SU-DHL-6 (cell line): ENCODE data around the gene SIKE1.
"Not testable (repeated sequence)": the region's sequence is repeated elsewhere in the genome, so short reads cannot be mapped to it uniquely, and the experiment has no call there.

Experiments
- H2AFZ ChIP-seq: fragments of 200-600 bp; sonication (generic); 2 replicates; pipeline ENCODE4 v1.6.1; 2014; ENCODE audit warnings: low read depth, mild to moderate bottlenecking, moderate library complexity, mixed read lengths, antibody characterized with exemption, low read length; ENCODE audit not compliant: severe bottlenecking
- H3F3A ChIP-seq: fragments of 200-600 bp; shearing (Covaris generic); 2 replicates; pipeline ENCODE4 v1.6.0; 2016; ENCODE audit warnings: antibody characterized with exemption, mild to moderate bottlenecking; ENCODE audit not compliant: insufficient read depth
- H3K27ac ChIP-seq: fragments of 200-600 bp; sonication (generic); 2 replicates; pipeline ENCODE4 v1.5.1; 2016; ENCODE audit warnings: low read depth, mild to moderate bottlenecking, low read length, moderate library complexity, mixed read lengths
- H3K27me3 ChIP-seq: fragments of 200-600 bp; sonication (generic), shearing (Covaris generic); 2 replicates; pipeline ENCODE4 v1.6.0; 2014; ENCODE audit warnings: mild to moderate bottlenecking, low read length
- H3K36me3 ChIP-seq: fragments of 200-600 bp; sonication (generic); 2 replicates; pipeline ENCODE4 v1.6.1; 2014; ENCODE audit warnings: mild to moderate bottlenecking, low read length, mixed read lengths
- H3K4me2 ChIP-seq: fragments of 300-600, 200-600 bp; shearing (Covaris generic), sonication (generic); 2 replicates; pipeline ENCODE4 v1.6.0; 2014; ENCODE audit warnings: low read length, low read depth, mild to moderate bottlenecking; ENCODE audit not compliant: poor library complexity, severe bottlenecking
- H3K4me3 ChIP-seq: fragments of 200-600 bp; sonication (generic); 2 replicates; pipeline ENCODE4 v1.5.1; 2014; ENCODE audit warnings: antibody characterized with exemption, low read length, mild to moderate bottlenecking, mixed read lengths; ENCODE audit not compliant: insufficient read depth, poor library complexity, severe bottlenecking
- H3K79me2 ChIP-seq: fragments of 200-600 bp; sonication (generic); 2 replicates; pipeline ENCODE4 v1.6.1; 2014; ENCODE audit warnings: mild to moderate bottlenecking, low read length, moderate library complexity; ENCODE audit not compliant: insufficient read depth
- H3K9ac ChIP-seq: fragments of 200-600 bp; sonication (generic); 2 replicates; pipeline ENCODE4 v1.7.0; 2014; ENCODE audit warnings: mild to moderate bottlenecking, low read length
- H3K9me2 ChIP-seq: fragments of 200-600 bp; sonication (generic); replicated peaks from 2 replicates; pipeline ENCODE4 v1.6.1; 2014; ENCODE audit warnings: low read length; ENCODE audit not compliant: insufficient read depth
- H3K9me3 ChIP-seq: fragments of 200-600 bp; sonication (generic); 2 replicates; pipeline ENCODE4 v1.6.1; 2014; ENCODE audit warnings: low read length, mixed read lengths; ENCODE audit not compliant: insufficient read depth
- H4K20me1 ChIP-seq: fragments of 200-600 bp; sonication (generic); 2 replicates; pipeline ENCODE4 v1.6.1; 2014; ENCODE audit warnings: low read depth, mild to moderate bottlenecking, antibody characterized with exemption, low read length, moderate library complexity, mixed read lengths
- CTCF ChIP-seq: fragments of 200-600 bp; sonication (generic); IDR thresholded peaks from one replicate; pipeline ENCODE4 v1.5.1; 2017; ENCODE audit warnings: antibody characterized with exemption, mild to moderate bottlenecking, low read length, moderate library complexity; ENCODE audit not compliant: insufficient read depth, poor library complexity, severe bottlenecking
- EZH2phosphoT487 ChIP-seq: fragments of 200-600 bp; sonication (generic), shearing (Covaris generic); conservative IDR thresholded peaks from 2 replicates; pipeline ENCODE4 v1.6.1; 2018; ENCODE audit warnings: mild to moderate bottlenecking, antibody characterized with exemption, low read length, moderate library complexity, mixed read lengths

The SIKE1 gene

GRCh38 chr1:114756949-114757454 is 23.5 kb downstream of the SIKE1 start:
- Histone ChIP-seq H3K4me2 (peak overlapping the region; percentile 88), H3K36me3 (0 out of 2 replicates have a peak, but pooled peaks cover 2% of the 10 kb centered on the region), H3K27ac (peak overlapping the region; percentile 92), H3K79me2 (peaks cover 57% of the 10 kb centered on the region), H3F3A (peaks cover 14% of the 10 kb centered on the region), H3K4me3 (peak overlapping the region; percentile 96), H4K20me1 (peaks cover 44% of the 10 kb centered on the region), H3K9me2 (no peaks in the 10 kb centered on the region), H3K9me3 (no peaks in the 10 kb centered on the region), H3K27me3 (no peaks in the 10 kb centered on the region), H2AFZ (no peak overlapping the region), H3K9ac (peak overlapping the region; percentile 98)
- no peak for TF ChIP-seq CTCF
- TF ChIP-seq EZH2phosphoT487 = no peak

DNA sequence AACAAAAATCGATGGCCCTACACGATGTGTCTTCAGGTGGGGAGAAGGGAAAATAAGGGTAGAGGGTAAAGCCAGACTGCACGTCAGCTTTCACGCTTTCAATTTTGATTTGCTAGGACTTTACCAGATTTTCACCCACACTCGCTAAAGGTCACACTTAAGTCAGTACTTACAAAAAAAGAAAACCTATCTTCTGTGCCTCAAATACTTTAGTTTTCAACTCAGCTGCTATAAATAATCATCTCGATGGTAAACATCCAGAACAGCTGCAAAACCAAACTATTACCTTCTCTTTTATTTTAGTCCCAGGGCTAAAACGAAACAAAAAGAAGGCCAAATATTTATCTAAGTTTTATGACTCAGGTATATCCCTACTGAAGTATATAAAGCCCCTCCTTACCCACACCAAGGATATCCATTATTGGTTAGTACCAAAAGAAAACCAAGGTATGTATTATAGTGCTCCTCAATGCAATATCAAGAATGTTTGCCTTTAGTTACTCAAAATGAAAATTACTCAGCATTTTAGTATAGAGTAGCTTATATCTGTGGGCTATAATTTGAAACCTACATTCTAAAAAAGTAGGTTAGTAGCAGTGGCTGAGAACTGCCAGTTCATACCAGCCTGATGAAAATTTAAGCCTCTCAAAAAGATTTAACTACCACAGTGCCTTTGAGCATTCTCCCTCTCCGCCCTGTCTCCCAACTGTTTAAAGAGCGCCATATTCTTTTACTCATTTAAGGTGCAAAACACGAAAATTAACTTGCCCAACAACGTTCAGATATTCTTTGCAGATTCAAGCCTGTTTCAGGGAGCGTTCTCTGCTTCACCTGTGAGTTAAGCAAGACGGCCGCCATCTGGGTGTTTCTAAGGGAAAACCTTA is 24.2 kb downstream of the SIKE1 start:
- Histone ChIP-seq H3K4me3 (peak overlapping the region; percentile 96), H3K27ac (peak overlapping the region; percentile 92), H3F3A (peaks cover 14% of the 10 kb centered on the region), H3K36me3 (0 out of 2 replicates have a peak, but pooled peaks cover 2% of the 10 kb centered on the region), H3K9ac (peak overlapping the region; percentile 98), H4K20me1 (peaks cover 51% of the 10 kb centered on the region), H3K9me3 (no peaks in the 10 kb centered on the region), H2AFZ (no peak overlapping the region), H3K79me2 (peaks cover 65% of the 10 kb centered on the region), H3K4me2 (peak overlapping the region; percentile 88), H3K9me2 (no peaks in the 10 kb centered on the region), H3K27me3 (no peaks in the 10 kb centered on the region)
- TF ChIP-seq CTCF (no peak), EZH2phosphoT487 (no peak)

- H3F3A ChIP-seq = peaks cover 14% of the 10 kb centered on the region
- H3K9me3 ChIP-seq = no peaks in the 10 kb centered on the region
- H3K4me2 ChIP-seq = peak overlapping the region; percentile 88
- peak overlapping the region; percentile 98 for H3K9ac ChIP-seq
- H3K9me2 ChIP-seq = no peaks in the 10 kb centered on the region
- H3K27ac ChIP-seq = peak overlapping the region; percentile 92
- H2AFZ ChIP-seq = no peak overlapping the region
- peaks cover 6% of the 10 kb centered on the region; the same call in 1 of the 2 replicates for H3K36me3 ChIP-seq
- H3K4me3 ChIP-seq = peak overlapping the region; percentile 96
- peaks cover 75% of the 10 kb centered on the region for H3K79me2 ChIP-seq
- peaks cover 60% of the 10 kb centered on the region for H4K20me1 ChIP-seq
- TF ChIP-seq EZH2phosphoT487 (no peak), CTCF (no peak)
- no peaks in the 10 kb centered on the region for H3K27me3 ChIP-seq
These were observed 25.2 kb downstream of the SIKE1 start for GRCh38 chr1:114755006-114755931.

DNA sequence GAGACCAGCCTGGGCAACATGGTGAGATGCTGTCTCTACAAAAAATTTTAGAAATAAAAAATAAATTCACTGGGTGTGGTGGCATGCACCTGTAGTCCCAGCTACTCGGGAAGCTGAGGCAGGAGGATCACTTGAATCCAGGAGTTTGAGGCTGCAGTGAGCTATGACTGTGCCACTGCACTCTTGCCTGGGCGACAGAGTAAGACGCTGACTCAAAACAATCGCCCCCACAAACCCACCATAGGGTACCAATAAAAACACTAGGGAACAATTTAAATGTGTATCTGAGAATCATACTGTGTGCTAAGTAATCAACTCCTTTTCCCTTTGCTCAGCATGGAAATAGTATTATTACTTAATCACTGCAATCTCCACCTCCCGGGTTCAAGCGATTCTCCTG is 26.8 kb downstream of the SIKE1 start:
- H3K27me3 ChIP-seq, H3K9ac ChIP-seq, H3K9me2 ChIP-seq, H3K4me3 ChIP-seq, H3K27ac ChIP-seq, H3K9me3 ChIP-seq, H2AFZ ChIP-seq: not testable (repeated sequence)
- H3K79me2 ChIP-seq = peaks cover 90% of the 10 kb centered on the region
- peaks cover 22% of the 10 kb centered on the region for H3K36me3 ChIP-seq
- H4K20me1 ChIP-seq = peaks cover 74% of the 10 kb centered on the region
- H3K4me2 ChIP-seq = peak overlapping the region; percentile 88
- peaks cover 14% of the 10 kb centered on the region for H3F3A ChIP-seq
